IPS-NIHi7 (cell line): ENCODE measurements around the gene CFAP90.
A peak's percentile ranks its signal among the peaks of the same experiment; 100 is the strongest.

Experiments used
- DNase-seq: peaks from one replicate; pipeline ENCODE4 v3.0.0; 2012; ENCODE audit warnings: mixed read lengths; ENCODE audit errors: extremely low spot score

CFAP90 gene, protein sequence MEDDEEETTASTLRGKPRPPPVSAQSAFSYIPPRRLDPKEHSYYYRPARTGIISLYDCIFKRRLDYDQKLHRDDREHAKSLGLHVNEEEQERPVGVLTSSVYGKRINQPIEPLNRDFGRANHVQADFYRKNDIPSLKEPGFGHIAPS

DNA sequence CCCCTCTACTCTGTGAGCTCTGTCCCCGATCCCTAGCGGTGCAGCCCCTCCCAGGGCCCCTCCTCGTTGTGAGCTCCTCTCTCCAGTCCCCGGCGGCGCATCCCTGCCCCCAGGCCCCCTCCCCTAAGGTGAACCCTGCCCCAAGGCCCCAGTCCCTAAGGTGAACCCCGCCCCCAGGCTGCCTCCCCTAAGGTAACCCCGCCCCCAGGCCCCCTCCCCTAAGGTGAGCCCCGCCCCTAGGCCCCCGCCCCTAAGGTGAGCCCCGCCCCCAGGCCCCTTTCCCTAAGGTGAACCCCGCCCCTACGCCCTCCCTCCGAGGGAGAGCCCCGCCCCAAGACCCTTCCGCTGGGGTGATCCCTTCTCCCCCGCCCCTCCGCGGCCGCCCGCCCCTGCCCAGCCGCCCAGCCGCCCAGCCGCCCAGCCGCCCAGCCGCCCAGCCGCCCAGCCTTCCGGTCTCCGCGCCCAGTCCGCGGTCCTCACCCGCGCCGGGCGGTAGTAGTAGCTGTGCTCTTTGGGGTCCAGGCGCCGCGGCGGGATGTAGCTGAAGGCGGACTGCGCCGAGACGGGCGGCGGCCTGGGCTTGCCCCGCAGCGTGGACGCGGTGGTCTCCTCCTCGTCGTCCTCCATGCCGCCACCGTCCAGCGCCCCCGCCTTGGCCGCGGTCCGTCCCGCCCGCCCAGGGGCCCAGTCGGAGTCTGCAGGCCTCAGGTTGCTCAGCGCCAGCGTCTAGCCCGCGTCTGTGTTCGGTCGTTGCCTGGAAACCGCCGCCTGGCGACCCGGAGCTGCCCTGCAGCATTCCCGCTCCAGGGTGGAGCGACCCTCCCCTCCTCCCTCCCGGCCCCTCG lies at the start of gene CFAP90:
TSS of gene CFAP90 (minus strand) at position 739 of the 845 bp plus-strand sequence. CDS start at position 627, 112 bp downstream.
- DNase-seq, result peak; percentile 90

DNA sequence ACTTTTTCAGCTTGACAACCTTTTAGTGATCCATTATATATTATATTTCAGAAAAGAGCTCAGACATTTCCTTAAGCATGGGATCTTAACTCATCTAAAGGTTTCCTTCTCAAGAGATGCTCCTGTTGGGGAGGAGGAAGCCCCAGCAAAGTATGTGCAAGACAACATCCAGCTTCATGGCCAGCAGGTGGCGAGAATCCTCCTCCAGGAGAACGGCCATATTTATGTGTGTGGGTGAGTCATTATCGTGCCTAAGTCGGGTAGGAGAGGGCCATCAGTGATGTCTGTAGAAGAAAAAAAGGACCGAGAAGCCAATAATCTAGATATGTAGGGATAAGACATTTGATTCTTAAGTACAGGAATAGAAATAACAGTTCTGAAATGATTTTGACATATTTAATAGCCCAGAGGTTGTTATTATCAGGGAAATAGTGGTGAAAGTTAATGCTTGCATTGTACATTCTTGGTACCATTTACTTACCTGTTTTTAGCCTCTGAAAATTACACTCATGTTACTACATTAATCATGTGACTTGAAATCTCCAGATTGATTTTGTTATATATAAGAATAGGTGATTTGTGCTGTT lies 46.2 kb upstream of the CFAP90 start:
- peak; percentile 25 for DNase-seq

DNA sequence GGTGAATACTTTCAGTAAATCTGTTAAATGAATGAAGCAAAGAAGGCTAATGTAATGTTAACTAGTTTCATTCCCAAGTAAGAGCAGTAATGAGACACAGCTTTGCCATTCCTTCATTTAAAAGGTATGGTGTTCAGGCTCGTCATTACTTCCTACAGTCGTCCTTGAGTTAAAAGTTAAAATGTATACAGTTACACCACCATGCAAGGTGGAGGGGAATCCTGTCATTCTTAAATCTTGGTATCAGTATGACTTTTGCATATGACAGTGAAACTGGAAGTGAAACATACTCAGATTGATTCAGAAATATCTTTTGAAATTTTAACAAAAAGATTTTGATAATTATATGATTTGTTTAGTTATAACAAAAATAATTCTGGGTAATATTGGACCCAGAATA lies 43.9 kb upstream of the CFAP90 start:
- no peak for DNase-seq

DNA sequence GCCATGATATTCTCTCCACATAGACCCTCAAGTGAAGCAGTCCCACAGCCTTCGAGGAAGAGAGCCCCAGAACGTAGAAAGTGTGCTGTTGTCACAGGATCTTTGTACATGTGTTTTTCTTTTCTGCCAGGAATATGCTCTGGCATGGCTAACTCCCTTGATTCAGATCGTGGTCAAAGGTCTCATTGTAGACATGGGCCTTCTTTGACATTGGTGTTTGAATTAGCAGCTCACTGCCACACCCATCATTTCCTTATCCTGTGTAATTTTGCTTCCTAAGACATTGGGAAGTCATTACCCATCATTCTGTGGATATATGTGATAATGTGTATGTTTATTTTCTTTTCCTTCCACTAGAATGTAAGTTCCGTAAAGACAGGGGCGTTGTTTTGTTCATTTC lies 43.5 kb upstream of the CFAP90 start:
- DNase-seq, result no peak

DNA sequence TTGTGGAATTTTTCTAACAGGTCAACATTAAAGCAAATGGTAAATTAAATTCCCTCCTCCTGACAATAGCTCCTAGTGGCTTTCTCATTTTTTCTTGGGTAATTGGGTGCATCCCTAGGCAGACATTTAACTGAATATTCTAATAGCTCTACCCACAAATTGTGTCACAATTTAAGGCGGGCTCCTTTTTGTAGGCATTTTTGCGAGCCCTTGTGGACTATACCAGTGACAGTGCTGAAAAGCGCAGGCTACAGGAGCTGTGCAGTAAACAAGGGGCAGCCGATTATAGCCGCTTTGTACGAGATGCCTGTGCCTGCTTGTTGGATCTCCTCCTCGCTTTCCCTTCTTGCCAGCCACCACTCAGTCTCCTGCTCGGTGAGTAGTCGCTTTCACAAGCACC lies 38.0 kb upstream of the CFAP90 start:
- no peak for DNase-seq

DNA sequence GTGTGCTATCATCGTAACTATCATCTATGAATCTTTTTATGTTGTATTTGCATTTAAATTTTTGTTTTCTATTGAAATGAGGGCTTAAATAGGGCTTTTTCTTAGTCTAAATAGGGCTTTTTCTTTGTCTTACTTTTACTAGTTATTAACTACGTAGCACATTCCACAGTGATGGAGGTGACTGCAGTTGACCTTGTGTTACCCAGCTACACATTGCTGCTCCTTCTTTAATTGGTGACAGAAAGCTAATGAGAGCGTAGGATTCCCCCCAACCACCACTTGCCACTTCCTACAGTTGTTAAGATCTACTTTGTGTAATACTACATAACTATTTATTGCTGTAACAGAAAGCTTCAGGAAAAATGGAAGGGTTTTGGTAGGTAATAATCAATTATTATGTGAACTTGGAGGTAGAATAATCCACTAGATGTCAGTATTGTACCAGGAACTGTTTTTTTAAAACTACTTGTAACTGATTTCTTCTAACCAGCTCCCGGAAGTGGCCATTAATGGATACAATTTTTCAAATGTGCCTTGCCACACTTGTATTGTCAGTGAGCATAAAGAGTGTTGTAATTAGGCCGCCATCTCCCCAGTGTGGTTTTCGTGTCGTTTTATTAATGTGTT lies 36.0 kb upstream of the CFAP90 start:
- DNase-seq, result no peak

DNA sequence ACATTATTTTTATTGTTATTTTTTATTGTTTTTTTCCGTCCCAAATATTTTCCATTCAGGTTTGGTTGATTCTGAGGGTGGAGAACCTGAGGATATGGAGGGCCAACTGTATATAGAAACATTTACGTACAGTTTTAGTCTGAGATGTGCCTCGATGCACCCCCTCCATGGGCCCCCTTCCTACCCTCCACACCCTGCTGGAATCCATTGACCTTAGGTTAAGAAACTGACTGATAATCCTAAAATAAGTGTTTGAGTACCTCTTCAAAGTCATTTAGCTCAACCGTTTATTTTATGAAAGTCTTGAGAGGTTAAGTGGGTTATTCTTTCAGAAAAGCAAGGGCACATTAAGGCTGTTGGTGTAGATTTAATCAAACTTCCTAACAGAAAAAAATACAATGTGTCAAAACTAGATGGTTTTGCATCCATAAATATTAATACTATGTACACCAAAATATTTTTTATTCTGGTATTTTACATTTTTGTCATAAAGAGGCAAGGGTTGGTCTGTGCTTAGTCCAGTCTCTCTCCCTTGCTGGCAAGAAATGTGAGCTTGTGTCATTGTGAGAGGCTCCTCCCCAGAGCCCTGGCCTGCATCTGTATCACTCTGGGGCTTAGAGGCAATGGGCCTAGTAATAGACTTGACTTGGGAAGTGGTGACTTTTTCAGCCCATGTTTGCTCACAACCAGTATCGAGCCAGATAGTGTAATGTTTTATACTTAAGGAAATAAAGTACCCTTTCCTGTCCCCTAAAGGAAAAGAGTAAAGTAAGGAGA lies 33.7 kb upstream of the CFAP90 start:
- DNase-seq, result no peak

DNA sequence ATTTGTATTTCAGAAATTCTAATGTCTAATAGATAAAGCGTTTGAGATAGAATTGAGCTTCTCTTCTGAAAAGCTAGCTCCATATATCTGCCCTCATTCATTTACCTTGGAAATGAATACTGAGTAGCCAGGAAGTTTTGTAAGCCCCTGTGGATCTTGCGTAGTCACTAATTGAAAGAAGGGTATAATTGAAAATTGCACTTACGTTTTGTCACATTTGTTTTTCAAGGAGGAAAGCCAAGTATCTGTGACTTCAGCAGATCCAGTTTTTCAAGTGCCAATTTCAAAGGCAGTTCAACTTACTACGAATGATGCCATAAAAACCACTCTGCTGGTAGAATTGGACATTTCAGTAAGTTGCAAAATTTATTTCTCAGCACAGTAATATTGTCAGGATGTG lies 32.0 kb upstream of the CFAP90 start:
- no peak for DNase-seq

DNA sequence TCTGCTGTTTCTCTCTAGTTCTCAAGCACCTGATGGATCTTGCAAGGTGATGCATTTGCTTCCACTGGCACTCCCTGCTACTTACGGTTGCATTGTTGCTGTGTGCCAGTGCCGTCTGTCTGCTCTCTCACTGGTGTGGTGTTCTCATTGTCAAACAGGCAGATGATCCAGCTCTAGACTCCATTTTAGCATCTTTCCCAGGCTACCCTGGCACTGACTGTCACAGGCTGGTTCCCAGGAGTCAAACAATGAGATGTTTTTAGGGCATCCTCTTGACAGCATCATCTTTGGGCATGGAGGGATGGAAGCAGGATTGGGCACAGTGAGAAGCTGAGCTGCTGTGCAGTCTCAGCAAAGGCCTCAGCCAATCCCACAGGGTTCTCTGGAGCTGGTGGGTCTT lies 30.9 kb upstream of the CFAP90 start:
- DNase-seq, result no peak

DNA sequence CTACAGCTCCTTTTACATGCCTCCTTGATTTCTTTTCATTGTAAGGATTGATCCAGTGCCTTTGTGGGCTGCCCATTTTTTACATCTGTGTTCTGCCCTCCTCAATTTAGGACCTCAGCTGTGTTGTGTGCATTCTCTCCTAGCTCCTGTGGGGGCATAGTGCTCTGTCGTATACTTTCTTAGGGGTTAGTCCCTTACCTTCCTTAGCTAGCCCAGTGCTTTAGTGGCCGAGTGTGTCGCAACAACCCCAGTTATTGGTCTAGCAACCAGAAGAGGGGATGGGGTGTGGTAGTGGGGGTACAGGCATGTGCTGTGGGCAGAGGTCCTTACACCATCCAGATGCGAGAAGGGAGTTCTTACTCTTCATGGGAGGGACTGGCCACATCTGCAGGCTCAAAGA lies 30.2 kb upstream of the CFAP90 start:
- no peak for DNase-seq

DNA sequence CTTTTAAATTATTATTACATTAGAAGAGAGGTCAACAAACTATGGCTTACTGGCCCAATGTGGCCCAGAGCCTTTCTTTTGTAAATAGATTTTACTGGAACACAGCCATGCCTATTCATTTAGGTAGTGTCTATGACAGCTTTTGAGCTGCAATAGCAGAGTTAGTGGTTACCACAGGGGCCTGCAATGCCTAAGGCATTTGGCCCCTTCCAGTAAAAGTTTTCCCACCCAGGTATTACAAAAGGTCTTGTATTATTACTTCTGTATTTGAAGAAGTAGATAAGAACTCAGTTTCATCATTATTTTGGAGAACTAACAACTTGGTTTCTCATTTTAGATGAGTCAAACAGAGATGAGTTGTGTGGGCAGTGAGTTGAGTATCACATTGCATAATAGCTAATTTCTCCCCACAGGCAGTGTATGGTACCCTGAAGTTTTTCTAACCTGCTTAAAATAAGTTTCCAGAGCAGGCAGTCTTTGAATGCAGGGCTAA lies 27.5 kb upstream of the CFAP90 start:
- DNase-seq, result no peak

DNA sequence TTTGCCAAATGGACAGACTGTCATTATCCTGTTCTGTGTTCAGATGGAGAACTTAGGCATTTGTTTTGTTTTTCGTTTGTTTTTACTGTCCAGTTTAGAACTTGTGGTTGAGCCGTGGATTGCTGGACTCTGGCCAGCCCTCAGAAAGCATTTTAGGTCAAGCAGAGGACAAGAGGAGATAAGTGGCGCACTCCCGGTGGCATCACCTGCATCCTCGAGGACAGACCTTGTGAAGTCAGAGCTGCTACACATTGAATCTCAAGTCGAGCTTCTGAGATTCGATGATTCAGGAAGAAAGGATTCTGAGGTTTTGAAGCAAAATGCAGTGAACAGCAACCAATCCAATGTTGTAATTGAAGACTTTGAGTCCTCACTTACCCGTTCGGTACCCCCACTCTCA lies 26.9 kb upstream of the CFAP90 start:
- DNase-seq, result no peak

DNA sequence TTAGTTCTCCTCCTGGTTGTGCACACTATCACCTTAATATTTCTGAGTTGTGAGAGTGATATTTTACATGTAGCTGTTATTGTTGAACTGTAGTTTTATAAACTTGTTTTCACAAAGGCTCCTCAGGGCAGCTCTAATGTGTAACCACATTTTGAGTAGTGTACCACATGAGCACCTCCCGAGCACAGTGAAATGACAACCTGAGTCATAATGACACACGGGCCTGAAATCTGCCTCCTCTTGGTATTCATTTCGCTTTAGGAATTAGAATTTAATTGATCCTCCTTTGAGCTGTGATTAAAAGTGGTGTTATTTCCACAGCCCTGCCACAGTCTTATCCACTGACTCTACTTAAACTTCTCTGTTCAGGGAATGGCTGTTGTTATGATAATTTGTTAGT lies 25.9 kb upstream of the CFAP90 start:
- DNase-seq, result no peak

DNA sequence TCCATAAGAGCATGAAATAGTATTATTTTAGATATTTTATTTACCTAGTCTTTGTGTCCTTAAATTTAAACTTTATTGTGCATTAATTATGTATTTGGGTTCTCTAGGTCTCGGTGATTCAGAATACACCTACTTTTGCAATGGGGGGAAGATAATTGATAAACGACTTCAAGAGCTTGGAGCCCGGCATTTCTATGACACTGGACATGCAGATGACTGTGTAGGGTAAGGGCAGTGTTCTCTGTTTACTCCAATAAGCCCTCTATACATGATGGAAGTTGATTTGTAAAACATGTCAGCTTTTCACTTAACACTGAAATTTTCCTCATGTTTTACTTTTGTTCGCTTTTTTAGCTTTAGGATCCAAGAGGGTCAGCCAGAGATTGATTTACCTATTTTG lies 24.2 kb upstream of the CFAP90 start:
- DNase-seq, result no peak

DNA sequence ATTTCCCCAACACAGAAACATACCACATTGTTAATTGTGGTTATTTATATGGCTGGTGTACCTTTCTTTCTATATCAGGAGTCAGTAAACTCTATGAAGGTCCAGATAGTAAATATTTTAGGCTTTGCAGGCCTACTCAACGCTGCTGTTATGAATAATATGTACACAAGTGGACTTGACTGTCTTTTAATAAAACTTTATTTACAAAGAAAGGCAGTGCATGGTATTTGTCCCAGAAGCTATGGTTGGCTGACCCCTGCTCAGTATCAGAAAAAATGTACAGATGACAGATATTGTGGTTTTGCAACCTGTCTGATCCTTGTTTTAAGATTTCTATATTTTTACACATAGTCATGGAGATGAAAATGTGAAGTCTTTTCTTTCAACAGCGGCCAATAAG lies 23.7 kb upstream of the CFAP90 start:
- DNase-seq, result no peak

DNA sequence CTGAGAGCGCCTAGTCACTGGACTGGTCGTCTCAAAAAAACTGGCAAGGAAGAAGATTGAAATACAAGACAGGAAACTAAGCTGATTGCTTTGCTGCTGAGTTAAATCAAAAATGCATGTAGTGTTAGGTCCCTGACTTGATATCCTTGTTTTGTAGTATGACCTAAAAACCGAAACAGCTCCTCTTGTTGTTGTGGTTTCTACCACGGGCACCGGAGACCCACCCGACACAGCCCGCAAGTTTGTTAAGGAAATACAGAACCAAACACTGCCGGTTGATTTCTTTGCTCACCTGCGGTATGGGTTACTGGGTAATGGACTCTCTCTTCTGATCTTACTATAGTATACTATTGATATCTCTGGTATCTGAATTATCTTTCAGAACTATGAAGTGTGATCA lies 22.3 kb upstream of the CFAP90 start:
- no peak for DNase-seq

DNA sequence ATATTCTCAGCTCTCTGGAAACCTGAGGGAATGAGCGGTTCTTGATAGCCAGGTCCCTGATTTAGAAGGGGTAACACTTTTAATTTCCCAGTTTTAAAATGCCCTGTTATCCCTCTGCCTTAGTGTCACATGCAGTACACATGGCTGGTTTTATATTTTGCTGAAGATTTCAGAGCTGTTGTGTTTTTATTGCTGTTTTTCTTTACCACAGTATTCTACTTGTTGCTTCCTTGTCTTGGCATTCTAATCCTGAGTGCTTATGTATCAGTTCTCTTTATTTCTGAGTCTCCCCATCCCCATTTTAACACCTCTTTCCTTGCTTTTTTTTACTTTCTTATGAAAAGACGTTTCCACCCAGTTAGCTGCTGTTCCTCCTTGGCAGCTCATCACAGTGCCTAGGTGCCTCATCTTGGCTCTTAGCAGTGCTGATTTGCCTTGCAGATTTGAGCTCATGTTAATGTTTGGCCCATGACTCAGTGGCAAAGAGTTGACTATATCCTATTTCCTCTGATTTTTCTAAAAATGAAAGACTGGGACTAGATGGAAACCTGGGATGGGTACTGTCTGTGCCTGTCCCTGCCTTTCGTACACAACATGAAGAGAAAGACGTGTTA lies 21.7 kb upstream of the CFAP90 start:
- no peak for DNase-seq

DNA sequence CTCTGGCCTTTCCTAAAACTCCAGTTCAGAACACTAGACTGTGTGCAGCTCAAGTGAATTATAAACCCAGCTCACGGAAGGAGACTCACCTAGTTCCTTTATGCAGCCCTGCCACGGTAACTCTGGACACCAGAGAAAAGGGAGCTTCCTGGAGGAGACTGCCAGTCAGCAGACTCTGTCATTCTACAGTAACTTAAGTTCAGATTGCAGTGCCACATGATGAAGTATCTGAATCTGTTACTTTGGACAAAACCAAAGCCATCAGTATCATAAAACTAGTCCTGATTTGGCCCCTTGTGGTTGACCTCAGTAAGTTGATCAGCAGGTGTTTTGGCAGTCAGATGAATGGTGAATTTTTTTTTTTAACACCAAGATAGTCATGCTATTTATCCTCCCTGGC lies 20.7 kb upstream of the CFAP90 start:
- DNase-seq, result no peak

DNA sequence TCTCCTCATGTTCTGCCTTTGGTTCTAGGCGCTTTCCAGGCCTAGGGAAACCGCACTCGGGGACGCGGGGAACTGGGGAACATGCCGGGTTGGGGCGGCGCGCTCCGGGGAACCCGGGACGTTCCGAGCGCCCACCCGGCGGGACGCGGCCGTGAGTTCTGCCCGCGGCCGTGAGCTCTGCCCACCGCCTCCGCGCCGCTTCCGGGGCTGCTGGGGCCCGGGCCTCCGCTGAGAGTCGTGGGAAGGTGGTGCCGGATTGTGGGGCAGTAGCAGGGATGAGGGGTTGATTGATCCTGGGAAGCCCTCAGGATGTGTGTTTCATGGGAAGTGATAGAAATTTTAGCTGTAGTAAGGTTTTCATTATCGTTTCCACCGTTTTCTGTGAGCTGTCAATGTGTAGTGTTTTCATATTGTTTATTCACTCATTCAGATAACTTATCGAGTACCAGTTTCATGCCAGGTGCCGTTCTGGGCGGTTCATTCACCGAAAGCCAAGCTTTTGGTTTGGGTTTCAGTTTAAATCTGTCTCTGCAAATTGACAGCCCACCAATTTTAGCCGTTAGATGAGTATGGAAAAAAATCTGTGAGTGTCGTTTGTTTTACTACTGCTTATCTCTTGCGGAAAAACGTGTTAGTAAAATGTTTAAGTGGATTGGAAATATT lies 18.7 kb upstream of the CFAP90 start:
- DNase-seq, result peak; percentile 25

DNA sequence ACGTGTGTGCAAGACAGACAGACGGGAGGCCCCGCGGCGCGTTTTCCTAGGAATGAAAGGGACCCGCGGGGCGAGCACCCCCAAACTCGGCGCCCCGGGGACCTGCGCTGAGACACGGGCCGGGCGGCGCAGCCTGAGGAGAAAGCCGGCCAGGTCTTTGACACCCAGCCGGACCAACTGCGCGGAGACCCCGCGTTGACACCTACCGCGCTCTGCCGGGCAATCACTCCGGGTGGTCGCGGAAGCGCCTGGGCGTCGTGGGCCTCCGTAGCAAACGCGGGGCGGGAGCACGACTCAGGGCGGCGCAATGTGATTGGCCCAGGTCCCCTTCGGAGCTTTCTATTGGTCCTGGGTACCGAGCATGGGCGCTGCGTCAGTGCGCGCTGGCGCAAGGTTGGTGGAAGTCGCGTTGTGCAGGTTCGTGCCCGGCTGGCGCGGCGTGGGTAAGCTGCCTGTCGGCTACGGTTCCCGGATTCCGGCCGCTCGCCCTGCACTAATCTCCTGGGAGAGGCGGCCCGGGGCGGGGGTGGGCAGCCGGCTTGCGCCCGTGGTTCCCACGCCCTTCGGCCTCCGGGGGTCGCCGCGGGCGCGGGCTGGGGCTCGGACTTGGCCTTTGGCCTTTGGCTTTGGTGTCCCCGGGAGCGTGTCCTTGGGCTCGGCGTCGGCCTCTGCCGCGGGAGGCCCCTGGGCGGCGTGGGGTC lies 18.0 kb upstream of the CFAP90 start, which contains the start of the genes FASTKD3 and MTRR:
TSS of gene FASTKD3 (minus strand) at position 259 of the 701 bp plus-strand sequence. CDS start 948 bp downstream, outside the sequence.
TSS of gene MTRR (plus strand) at position 376 of the 701 bp plus-strand sequence. CDS start 1,647 bp downstream, outside the sequence.
- peak; percentile 97 for DNase-seq
